WERI-Rb-1 (cell line): Measurements from ENCODE around the gene PRKCSH.
A peak's percentile ranks its signal among the peaks of the same experiment; 100 is the strongest.

ENCODE experiments used
- DNase-seq: peaks from one replicate; pipeline ENCODE4 v3.0.0-alpha.2; 2020
- H3K27ac ChIP-seq: fragments of 250-450 bp; sonication (Bioruptor Pico); 2 replicates; pipeline ENCODE4 v1.5.1; 2020; ENCODE audit warnings: mild to moderate bottlenecking, moderate library complexity
- H3K27me3 ChIP-seq: fragments of 250-450 bp; sonication (Bioruptor Pico); 2 replicates; pipeline ENCODE4 v1.5.1; 2021; ENCODE audit warnings: mild to moderate bottlenecking, low read depth, moderate library complexity; ENCODE audit not compliant: insufficient read depth, severe bottlenecking
- H3K36me3 ChIP-seq: fragments of 250-450 bp; sonication (Bioruptor Pico); 2 replicates; pipeline ENCODE4 v1.5.1; 2020; ENCODE audit warnings: mild to moderate bottlenecking, moderate library complexity
- H3K4me3 ChIP-seq: 2 replicates; pipeline ENCODE4 v1.5.1; 2011; ENCODE audit warnings: low read depth, mild to moderate bottlenecking, control low read depth, low read length
- H3K9me3 ChIP-seq: fragments of 250-450 bp; sonication (Bioruptor Pico); 2 replicates; pipeline ENCODE4 v1.5.1; 2021; ENCODE audit warnings: mild to moderate bottlenecking, moderate library complexity; ENCODE audit not compliant: severe bottlenecking
- CTCF ChIP-seq: IDR thresholded peaks from 2 replicates; pipeline ENCODE4 v1.5.1; 2011; ENCODE audit warnings: low read depth, mild to moderate bottlenecking, control low read depth, inconsistent platforms, low read length

Gene PRKCSH

GRCh38 chr19:11435057-11435832 is at the start of gene PRKCSH, which contains the start of gene ODAD3:
Gene PRKCSH, plus strand, starts transcription at chr19:11435635. Its CDS starts 483 bp downstream, at chr19:11436118.
Gene ODAD3, minus strand, starts transcription at chr19:11435121. Its CDS starts 105 bp downstream, at chr19:11435016.
- peak within 1 kb of the TSS; percentile 59 for H3K4me3 ChIP-seq
- peak; percentile 99 for DNase-seq
- peak within 1 kb of the TSS; percentile 86 for H3K27ac ChIP-seq
- TF ChIP-seq CTCF = peak; percentile 92
- peaks cover 34% of the 10 kb centered on the region for H3K36me3 ChIP-seq
- H3K27me3 ChIP-seq = no peaks in the 10 kb centered on the region
- H3K9me3 ChIP-seq = no peaks in the 10 kb centered on the region

- DNase-seq = no peak
- TF ChIP-seq CTCF = no peak
- peaks cover 8% of the 10 kb centered on the region for H3K9me3 ChIP-seq
- no peak overlapping the region for H3K4me3 ChIP-seq
- H3K27ac ChIP-seq = no peak overlapping the region
- H3K27me3 ChIP-seq = peaks cover 16% of the 10 kb centered on the region
- no peaks in the 10 kb centered on the region for H3K36me3 ChIP-seq
Observed at GRCh38 chr19:11387162-11388034, 48.0 kb upstream of the PRKCSH start.

GRCh38 chr19:11390359-11390758 is 45.1 kb upstream of the PRKCSH start:
- Histone ChIP-seq H3K36me3 (no peaks in the 10 kb centered on the region), H3K27me3 (no peaks in the 10 kb centered on the region), H3K4me3 (no peak overlapping the region), H3K27ac (no peak overlapping the region), H3K9me3 (peaks cover 8% of the 10 kb centered on the region)
- no peak for DNase-seq
- TF ChIP-seq CTCF = no peak

- DNase-seq = no peak
- no peak for TF ChIP-seq CTCF
- no peak overlapping the region for H3K4me3 ChIP-seq
- no peaks in the 10 kb centered on the region for H3K27me3 ChIP-seq
- no peaks in the 10 kb centered on the region for H3K36me3 ChIP-seq
- H3K27ac ChIP-seq = no peak overlapping the region
- H3K9me3 ChIP-seq = peaks cover 8% of the 10 kb centered on the region
Observed at GRCh38 chr19:11390933-11391680, 44.3 kb upstream of the PRKCSH start.

GRCh38 chr19:11397089-11397610 is 38.3 kb upstream of the PRKCSH start:
- Histone ChIP-seq H3K36me3 (no peaks in the 10 kb centered on the region), H3K27ac (no peak overlapping the region), H3K9me3 (no peaks in the 10 kb centered on the region), H3K27me3 (no peaks in the 10 kb centered on the region), H3K4me3 (no peak overlapping the region)
- no peak for TF ChIP-seq CTCF
- no peak for DNase-seq
